Measurements from ENCODE around the gene WNT5A.

GRCh38 chr3:55454611-55455010 lies 32.5 kb downstream of the WNT5A start:
- TF ChIP-seq SUZ12 (IDR thresholded peaks at IDR 0.05; ENCODE audit: extremely low read depth, insufficient read depth, insufficient read length) (no peak), YY1 (IDR thresholded peaks at IDR 0.05; ENCODE audit: insufficient read depth, insufficient read length) (no peak), ZNF274 (IDR thresholded peaks at IDR 0.05; ENCODE audit: low read depth, low read length) (no peak)

Data from NT2/D1 (cell line).